NOMO-1 treated with dmso at 0.1 percent for 144 hours (cell line): ENCODE results near the gene MAN1B1.

Source experiments
- DNase-seq: peaks from one replicate; lab custom pipeline; 2025; ENCODE audit not compliant: unreplicated experiment; lab: John Stamatoyannopoulos, UW

MAN1B1 gene

GRCh38 chr9:137141976-137142936, 55.5 kb downstream of the MAN1B1 start:
- DNase-seq = no peak

DNA sequence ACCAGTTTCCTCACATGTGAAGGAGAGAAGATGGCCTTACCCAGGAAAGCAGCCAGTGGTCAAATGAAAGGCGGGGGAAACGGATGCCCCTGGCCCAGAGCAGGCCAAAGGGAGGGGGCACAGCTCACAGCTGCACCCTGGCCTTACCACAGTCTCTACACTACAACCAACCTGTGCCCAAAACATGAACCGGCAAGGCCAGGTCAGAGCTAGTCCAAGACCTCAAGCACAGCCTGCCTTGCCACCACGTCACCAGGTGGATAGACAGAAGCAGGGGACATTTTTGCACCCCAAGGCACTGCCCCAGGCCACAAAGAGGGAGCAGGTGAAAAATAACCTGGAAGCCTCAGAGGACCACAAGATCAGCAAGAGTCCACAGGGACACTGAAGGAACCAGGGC, 56.7 kb downstream of the MAN1B1 start:
- DNase-seq = no peak

DNA sequence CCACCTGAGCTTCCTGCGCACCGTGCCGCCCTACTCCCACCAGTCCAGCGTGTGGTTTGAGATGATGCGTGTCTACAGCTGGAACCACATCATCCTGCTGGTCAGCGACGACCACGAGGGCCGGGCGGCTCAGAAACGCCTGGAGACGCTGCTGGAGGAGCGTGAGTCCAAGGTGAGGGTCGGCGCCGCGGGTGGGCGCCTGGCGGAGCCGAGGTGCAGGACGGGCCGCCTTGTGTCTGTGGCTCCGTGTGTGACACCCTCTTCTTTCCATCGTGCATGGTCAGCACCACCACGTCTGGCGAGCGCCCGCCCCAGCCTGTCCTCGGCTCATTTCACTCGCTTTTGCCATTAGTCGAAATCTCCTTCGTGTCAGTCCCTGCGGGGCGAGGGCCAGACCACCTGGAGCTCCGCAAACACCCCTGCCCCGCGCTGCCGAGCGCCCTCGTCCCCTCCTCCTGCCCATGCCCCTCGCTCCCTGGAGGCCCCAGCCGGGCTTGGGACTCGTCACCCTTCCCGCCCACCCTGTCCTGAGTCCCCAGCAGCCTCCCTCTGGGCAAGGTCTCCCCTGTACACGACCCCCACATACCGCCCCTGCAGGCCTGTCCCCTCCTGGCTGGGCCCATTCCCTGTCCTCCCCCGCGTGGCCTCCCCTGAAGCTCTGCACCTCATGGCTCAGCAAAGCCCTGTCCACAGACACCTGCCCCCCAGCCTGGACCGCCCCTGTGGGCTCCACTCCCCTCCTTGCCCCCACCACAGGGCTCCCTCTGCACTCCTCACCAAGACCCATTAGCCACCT, 59.1 kb downstream of the MAN1B1 start:
- no peak for DNase-seq

- DNase-seq = no peak
Measured at GRCh38 chr9:137146527-137146918, 59.7 kb downstream of the MAN1B1 start.

- DNase-seq = no peak
Measured at GRCh38 chr9:137147091-137147792, 60.5 kb downstream of the MAN1B1 start.

DNA sequence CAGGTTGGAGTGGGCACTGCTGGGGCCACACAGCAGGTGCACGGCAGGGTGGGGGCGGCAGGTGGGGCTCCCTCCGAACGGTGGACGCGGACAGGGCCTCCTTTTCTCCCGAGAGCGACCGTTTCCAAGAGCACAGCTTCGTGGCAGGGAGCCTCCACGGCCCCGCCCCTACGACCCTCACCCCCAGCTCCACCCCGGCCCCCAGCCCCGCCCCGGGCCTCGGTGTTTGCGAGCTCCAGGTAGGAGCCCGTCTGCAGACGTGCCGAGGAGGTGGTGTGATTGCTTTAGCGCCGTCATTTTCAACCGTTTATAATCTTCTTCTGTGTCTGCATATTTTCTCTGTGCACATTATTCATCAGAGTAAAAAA, 61.0 kb downstream of the MAN1B1 start:
- DNase-seq = no peak

GRCh38 chr9:137148242-137148641, 61.5 kb downstream of the MAN1B1 start:
- no peak for DNase-seq

DNA sequence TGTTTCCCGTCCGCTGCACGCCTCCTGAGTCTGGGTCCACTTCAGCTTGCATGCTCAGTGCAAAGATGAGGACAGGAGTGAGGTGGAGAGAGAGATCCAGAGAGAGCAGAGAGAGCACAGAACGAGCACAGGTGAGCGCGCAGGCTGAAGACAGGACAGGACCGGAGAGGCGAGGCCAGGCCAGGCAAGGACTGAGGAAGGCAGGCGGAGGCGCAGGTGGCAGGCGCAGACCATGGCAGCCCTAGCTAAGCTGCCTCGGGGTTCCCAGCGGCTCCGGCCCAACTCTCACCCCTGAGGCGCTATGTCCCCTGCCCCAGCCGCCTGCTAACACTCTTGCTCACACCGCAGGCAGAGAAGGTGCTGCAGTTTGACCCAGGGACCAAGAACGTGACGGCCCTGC, 61.9 kb downstream of the MAN1B1 start:
- no peak for DNase-seq

GRCh38 chr9:137149363-137149762, 62.6 kb downstream of the MAN1B1 start:
- no peak for DNase-seq

DNA sequence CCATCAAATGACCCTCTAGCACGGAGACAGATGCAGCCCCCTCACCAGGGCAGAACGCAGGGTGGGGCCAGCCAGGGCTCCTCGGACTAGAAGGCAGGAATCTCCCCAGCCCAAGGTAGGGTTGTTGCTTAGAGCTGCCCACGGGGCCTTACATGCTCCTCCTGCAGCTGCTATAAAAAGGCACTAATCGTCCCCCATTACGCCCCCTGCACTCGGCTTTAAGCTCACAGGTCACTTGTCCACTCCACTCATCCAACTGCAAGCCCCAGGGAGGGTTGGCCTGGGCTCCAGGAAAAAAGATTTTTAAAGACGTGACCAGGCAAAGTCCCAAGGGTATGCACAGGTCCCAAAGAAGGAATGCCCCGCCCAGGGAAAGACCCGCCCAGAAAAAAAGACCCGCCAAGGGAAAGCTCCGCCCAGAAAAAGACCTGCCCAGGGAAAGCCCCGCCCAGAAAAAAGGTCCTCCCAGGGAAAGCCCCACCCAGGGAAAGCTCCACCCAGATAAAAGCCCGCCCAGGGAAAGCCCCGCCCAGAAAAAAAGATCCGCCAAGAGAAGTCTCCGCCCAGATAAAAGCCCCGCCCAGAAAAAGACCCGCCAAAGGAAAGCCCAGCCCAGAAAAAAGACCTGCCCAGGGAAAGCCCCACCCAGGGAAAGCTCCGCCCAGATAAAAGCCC, 63.3 kb downstream of the MAN1B1 start:
- no peak for DNase-seq

- DNase-seq = no peak
Measured at GRCh38 chr9:137150617-137151457, 64.1 kb downstream of the MAN1B1 start.

DNA sequence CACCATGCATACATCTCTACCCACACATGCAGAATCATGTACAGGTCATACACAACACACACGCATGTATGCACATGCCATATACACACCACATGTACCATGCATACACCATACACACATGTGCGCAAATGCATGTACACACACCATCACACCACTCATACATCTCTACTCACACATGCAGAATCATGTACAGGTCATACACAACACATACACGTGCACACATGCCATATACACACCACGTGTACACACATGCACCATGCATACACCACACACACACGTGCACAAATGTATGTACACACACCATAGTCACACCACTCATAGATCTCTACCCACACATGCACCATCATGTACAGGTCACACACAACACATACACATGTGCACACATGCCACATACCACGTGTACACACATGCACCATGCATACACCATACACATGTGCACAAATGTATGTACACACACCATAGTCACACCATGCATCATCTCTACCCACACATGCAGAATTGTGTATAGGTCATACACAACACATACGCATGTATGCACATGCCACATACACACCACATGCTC, 66.1 kb downstream of the MAN1B1 start:
- no peak for DNase-seq

- DNase-seq = no peak
Measured at GRCh38 chr9:137156567-137157375, 70.0 kb downstream of the MAN1B1 start.

GRCh38 chr9:137157618-137158415, 71.0 kb downstream of the MAN1B1 start:
- no peak for DNase-seq

- DNase-seq = no peak
Measured at GRCh38 chr9:137158625-137159024, 71.8 kb downstream of the MAN1B1 start.
